Testis (tissue), 2 donors: ENCODE results near the gene BPIFA2.
A peak's percentile ranks its signal among the peaks of the same experiment; 100 is the strongest.

ENCODE experiments used
- CTCF ChIP-seq, 3 experiments: fragments of 450-650 bp in 2 of 3; fragments of 200-600 bp in 1 of 3; sonication (generic) in 1 of 3; IDR thresholded peaks; one replicate each; pipeline ENCODE4 v1.5.1; 2016 to 2019; ENCODE audit warnings: antibody characterized with exemption in 3 of 3, mild to moderate bottlenecking in 2 of 3, moderate library complexity in 1 of 3
- POLR2A ChIP-seq: fragments of 450-650 bp; IDR thresholded peaks from one replicate; pipeline ENCODE4 v1.6.1; 2017; ENCODE audit warnings: antibody characterized with exemption, mild to moderate bottlenecking, moderate library complexity

DNA sequence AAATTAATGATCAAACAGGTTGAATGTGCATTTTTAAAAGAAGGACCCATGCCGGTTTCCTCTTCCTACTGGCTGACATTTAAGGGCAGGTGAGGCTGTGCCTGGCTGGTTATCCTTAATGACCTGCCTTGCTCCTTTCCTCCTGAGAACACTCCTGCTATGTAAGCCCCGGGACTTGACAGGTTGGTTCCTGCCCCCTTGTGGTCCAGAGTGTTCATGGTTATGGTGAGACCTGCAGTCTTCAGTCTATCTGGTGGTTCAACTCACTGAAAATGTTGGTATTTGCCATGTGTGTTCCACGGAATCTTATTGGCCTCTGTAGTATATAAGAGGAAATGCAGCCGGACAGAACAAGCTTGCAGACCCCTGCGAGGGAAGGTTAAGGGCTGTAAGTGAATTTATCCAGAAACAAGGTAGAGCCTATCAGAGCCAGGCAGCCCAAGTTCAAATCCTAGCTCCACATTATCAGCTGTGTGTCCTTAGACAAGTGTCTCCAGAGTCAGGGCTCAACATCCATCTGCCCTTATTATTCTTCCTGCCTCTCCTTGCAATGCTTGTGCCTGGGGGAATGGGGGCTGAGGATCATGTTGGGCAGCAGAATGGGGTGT, 44.0 kb downstream of the BPIFA2 start:
- TF ChIP-seq POLR2A: no peak
- TF ChIP-seq CTCF (IDR thresholded peaks at IDR 0.05): peak; percentile 37 to 43 (median 40)
